ENCODE measurements around the gene GPR68. TPM values are rescaled to one million over a fixed set of nuclear protein-coding genes. Genes with fewer than 3 reads are reported as not detected.

Gene GPR68
- total and polyA plus RNA-seq, 2 of the 4 experiments (the other 2 are of a cell fraction), result 0.72 to 0.94 TPM

GRCh38 chr14:91250912-91251311 is 6.4 kb upstream of the GPR68 start:
- Histone ChIP-seq H3K9ac (ENCODE audit: low read depth, low read length) (no peak overlapping the region), H4K5ac (ENCODE audit: low read depth, low read length) (no peak overlapping the region), H2BK120ac (ENCODE audit: low read depth, low read length) (no peak overlapping the region), H3K4ac (ENCODE audit: low read depth, low read length) (no peak overlapping the region), H3K4me1 (ENCODE audit: control insufficient read depth, insufficient read depth, low read length) (peaks cover 2% of the 10 kb centered on the region; the same call in 1 of the 2 replicates), H2AK9ac (replicated peaks; ENCODE audit: low read depth, low read length, poor library complexity) (no peak overlapping the region), H4K20me1 (ENCODE audit: insufficient read depth, low read length) (no peaks in the 10 kb centered on the region), H3K18ac (ENCODE audit: low read depth, low read length) (no peak overlapping the region), H3K9me3 (ENCODE audit: control insufficient read depth, insufficient read depth, low read length) (no peaks in the 10 kb centered on the region), H4K91ac (ENCODE audit: insufficient read depth, low read depth, low read length) (no peak overlapping the region), H3K27ac (ENCODE audit: insufficient read depth, low read length) (no peak overlapping the region), H3K9me1 (ENCODE audit: insufficient read depth, low read length) (0 out of 2 replicates have a peak, but pooled peaks cover 5% of the 10 kb centered on the region), H3K27me3 (ENCODE audit: control insufficient read depth, insufficient read depth, low read length) (peaks cover 18% of the 10 kb centered on the region; the same call in 1 of the 2 replicates), H3K4me3 (ENCODE audit: insufficient read depth, low read depth, low read length) (no peak overlapping the region), H3K79me1 (ENCODE audit: low read depth in 1 of 2, low read length in 2 of 2) (no peaks in the 10 kb centered on the region), H3K56ac (ENCODE audit: extremely low read depth, insufficient read depth, low read length) (no peak overlapping the region), H2BK15ac (ENCODE audit: low read depth, low read length) (no peak overlapping the region), H3K4me2 (ENCODE audit: low read depth, low read length) (no peak overlapping the region), H4K8ac (ENCODE audit: low read depth in 2 of 2, low read length in 2 of 2) (no peak overlapping the region), H3K36me3 (ENCODE audit: control insufficient read depth, insufficient read depth, low read length) (no peaks in the 10 kb centered on the region), H2AK5ac (ENCODE audit: low read depth, low read length) (no peak overlapping the region), H2AFZ (replicated peaks; ENCODE audit: low read length, poor library complexity) (no peak overlapping the region), H3K14ac (replicated peaks; ENCODE audit: low read depth, low read length) (no peak overlapping the region), H3K23ac (ENCODE audit: low read depth, low read length) (no peak overlapping the region), H2BK20ac (ENCODE audit: low read depth, low read length) (no peak overlapping the region), H2BK5ac (ENCODE audit: low read depth, low read length, poor library complexity, severe bottlenecking) (no peak overlapping the region)
- ATAC-seq (ENCODE audit: low read depth) (no peak), DNase-seq (no peak)
- BruUV-seq (replicated peaks), result no TSS peak
- intact Hi-C loops (cut with micrococcal nuclease), result no loop called here
- dilution Hi-C loops (cut with HindIII; ENCODE audit: low sequenced_read_pairs, unreplicated experiment), result no loop called here
- ChIA-PET CTCF (no interaction called here), POLR2A (ENCODE audit: unreplicated experiment) (no interaction called here)
- in situ Hi-C loops (cut with MboI; ENCODE audit: low sequenced_read_pairs), result no loop called here
- TF ChIP-seq POLR2A (IDR thresholded peaks at IDR 0.05; ENCODE audit: low read depth, low read length), result no peak
- no peak for TF ChIP-seq CHD1 (IDR thresholded peaks at IDR 0.05; ENCODE audit: low read depth, low read length)
- no peak for TF ChIP-seq RAD21 (IDR thresholded peaks at IDR 0.05; ENCODE audit: low read length)
- TF ChIP-seq RCOR1 (IDR thresholded peaks at IDR 0.05; ENCODE audit: insufficient replicate concordance, low read length), result no peak
- no peak for TF ChIP-seq CEBPB (IDR thresholded peaks at IDR 0.05; ENCODE audit: low read depth, low read length)
- TF ChIP-seq CTCF (conservative IDR thresholded peaks at IDR 0.05; ENCODE audit: low read depth, low read length), result no peak
- TF ChIP-seq ELK1 (IDR thresholded peaks at IDR 0.05; ENCODE audit: borderline replicate concordance, low read depth, low read length), result no peak
- TF ChIP-seq FOS (IDR thresholded peaks at IDR 0.05; ENCODE audit: low read depth, low read length), result no peak
- no peak for TF ChIP-seq MXI1 (IDR thresholded peaks at IDR 0.05; ENCODE audit: borderline replicate concordance, low read depth, low read length)
- no peak for TF ChIP-seq MAFK (IDR thresholded peaks at IDR 0.05; ENCODE audit: low read depth, low read length)
- TF ChIP-seq BHLHE40 (IDR thresholded peaks at IDR 0.05; ENCODE audit: low read depth, low read length), result no peak
- no peak for TF ChIP-seq NFE2L2 (IDR thresholded peaks at IDR 0.05; ENCODE audit: low read depth, low read length)
- no peak for TF ChIP-seq SMC3 (IDR thresholded peaks at IDR 0.05; ENCODE audit: low read depth, low read length)
- TF ChIP-seq MAZ (IDR thresholded peaks at IDR 0.05; ENCODE audit: borderline replicate concordance, low read depth, low read length), result no peak
- 20% methylated on average over 1 of the region's 5 CpGs; no CpG with 5 or more reads in 1 of the 2 experiments for WGBS, 2 experiments (ENCODE audit: extremely low coverage in 2 of 2, insufficient read length in 1 of 2)

Measured in IMR-90 (cell line).